ENCODE measurements around the gene TGIF1. TPM values are rescaled to one million over a fixed set of nuclear protein-coding genes. Genes with fewer than 3 reads are reported as not detected.
"Not testable (repeated sequence)": the region's sequence is repeated elsewhere in the genome, so short reads cannot be mapped to it uniquely, and the experiment has no call there.

TGIF1 gene
- total RNA-seq, 4 donors from 2014 or later: 64.5 to 123 (median 88.7) TPM

DNA sequence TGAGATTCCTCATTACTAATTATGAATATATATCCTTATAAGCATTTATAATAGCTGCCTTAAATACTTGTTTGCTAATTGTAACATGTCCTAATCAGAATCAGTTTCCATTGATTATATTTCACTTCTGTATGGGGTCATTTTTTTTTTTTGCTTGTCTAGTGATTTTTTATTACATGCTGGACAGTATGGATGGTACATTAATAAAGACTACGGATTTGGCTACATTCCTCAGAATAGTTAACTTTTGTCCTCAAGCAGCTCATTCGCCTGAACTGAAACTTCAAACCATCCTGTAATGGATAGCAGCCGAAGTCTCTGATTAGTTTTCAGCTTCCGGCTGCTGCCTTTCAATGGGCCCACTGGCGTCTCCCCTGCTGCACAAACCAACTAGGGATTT is 11.7 kb downstream of the TGIF1 start:
- ATAC-seq (ENCODE audit: low FRiP score) (no peak), DNase-seq (ENCODE audit: low spot score) (no peak)
- TF ChIP-seq, protein P1, sequence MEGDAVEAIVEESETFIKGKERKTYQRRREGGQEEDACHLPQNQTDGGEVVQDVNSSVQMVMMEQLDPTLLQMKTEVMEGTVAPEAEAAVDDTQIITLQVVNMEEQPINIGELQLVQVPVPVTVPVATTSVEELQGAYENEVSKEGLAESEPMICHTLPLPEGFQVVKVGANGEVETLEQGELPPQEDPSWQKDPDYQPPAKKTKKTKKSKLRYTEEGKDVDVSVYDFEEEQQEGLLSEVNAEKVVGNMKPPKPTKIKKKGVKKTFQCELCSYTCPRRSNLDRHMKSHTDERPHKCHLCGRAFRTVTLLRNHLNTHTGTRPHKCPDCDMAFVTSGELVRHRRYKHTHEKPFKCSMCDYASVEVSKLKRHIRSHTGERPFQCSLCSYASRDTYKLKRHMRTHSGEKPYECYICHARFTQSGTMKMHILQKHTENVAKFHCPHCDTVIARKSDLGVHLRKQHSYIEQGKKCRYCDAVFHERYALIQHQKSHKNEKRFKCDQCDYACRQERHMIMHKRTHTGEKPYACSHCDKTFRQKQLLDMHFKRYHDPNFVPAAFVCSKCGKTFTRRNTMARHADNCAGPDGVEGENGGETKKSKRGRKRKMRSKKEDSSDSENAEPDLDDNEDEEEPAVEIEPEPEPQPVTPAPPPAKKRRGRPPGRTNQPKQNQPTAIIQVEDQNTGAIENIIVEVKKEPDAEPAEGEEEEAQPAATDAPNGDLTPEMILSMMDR (IDR thresholded peaks at IDR 0.05): no peak

DNA sequence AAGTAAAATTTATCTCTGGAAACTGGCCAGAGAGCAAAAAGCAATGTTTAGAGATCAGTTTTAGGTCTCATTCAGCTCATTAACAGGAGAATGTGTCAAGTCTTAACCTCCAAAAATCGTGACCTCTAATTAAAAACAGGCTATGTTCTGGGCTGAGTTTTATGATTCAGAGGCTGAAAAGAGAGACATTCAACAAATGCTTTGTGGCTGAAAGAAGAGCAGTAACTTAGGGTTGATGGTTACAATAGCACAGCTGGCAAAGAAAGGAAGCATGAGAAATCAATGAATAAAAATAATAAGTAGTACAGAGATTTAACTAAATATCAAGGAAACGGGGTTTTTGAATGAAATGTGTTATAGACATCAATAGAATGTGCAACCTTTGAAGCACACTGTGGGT is 13.1 kb downstream of the TGIF1 start:
- ATAC-seq (ENCODE audit: low FRiP score): no peak
- DNase-seq (ENCODE audit: low spot score): no peak
- TF ChIP-seq, protein P1 (IDR thresholded peaks at IDR 0.05): no peak

DNA sequence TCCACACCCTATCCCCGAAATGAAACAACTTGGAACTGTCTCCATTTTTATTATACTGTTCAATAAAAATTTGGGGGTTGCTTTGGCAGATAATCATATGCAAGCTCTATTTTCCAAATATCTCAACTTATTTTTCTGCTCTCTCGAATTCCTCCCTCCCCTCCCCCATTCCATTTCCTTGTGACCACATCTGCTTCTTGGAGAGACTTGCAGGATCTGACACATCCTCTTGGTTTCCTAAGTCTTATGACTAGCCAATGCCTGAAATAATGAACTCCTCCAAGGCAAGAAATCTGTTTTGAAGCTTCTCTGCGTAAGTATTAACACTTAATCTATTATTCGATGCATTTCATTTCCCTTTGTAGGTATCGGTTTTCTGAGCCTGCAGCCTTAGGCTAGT is 16.1 kb downstream of the TGIF1 start:
- no peak for DNase-seq (ENCODE audit: low spot score)

DNA sequence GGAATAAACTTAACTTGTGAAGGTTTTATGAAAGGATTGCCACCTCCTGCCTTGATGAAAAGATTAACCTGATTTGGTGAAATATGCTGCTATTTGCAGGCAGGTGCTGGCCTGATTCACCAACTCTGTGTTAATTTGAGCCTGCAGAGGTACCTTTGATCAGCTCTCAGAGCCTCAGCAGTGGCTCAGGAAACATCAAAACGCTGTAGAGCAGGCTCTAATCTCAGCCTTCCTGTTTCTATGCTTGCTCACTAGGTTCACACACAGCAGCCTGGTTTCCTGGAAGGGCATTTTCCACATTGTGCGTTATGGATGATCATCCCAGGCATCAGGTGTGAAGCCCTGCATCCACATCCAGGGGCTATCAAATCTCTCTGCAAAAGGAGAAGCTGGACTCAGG is 16.9 kb downstream of the TGIF1 start:
- no peak for DNase-seq (ENCODE audit: low spot score)
- no peak for ATAC-seq (ENCODE audit: low FRiP score)
- TF ChIP-seq, protein P1 (IDR thresholded peaks at IDR 0.05): no peak

More for the DNA sequence above, 16.1 kb downstream of the TGIF1 start:
- ATAC-seq (ENCODE audit: low FRiP score): no peak
- TF ChIP-seq, protein P1 (IDR thresholded peaks at IDR 0.05): no peak

GRCh38 chr18:3468066-3468705 is 18.2 kb downstream of the TGIF1 start:
- TF ChIP-seq, protein P1 (IDR thresholded peaks at IDR 0.05): no peak
- ATAC-seq (ENCODE audit: low FRiP score) (no peak), DNase-seq (ENCODE audit: low spot score) (no peak)

DNA sequence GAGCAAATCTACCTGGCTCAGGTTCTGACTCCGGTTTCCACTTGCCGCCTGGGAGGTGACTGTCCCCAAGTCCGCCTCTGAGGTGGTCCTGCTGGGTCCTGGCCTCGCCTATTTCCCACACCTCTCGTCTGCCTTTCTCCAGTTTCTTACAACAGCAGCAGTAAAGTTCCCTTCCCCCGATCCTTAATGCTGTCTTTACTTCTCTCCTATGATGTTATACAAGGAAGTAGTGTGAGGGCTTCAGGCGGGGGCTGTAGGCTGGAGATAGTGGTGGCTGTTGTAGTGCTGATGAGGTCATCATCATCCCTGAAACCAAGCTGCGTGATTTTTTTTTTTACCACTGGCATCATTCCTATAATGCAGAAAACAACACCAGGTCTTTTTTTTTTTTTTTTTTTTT is 18.9 kb downstream of the TGIF1 start:
- DNase-seq (ENCODE audit: low spot score): no peak
- ATAC-seq (ENCODE audit: low FRiP score): no peak
- TF ChIP-seq, protein P1 (IDR thresholded peaks at IDR 0.05): no peak

DNA sequence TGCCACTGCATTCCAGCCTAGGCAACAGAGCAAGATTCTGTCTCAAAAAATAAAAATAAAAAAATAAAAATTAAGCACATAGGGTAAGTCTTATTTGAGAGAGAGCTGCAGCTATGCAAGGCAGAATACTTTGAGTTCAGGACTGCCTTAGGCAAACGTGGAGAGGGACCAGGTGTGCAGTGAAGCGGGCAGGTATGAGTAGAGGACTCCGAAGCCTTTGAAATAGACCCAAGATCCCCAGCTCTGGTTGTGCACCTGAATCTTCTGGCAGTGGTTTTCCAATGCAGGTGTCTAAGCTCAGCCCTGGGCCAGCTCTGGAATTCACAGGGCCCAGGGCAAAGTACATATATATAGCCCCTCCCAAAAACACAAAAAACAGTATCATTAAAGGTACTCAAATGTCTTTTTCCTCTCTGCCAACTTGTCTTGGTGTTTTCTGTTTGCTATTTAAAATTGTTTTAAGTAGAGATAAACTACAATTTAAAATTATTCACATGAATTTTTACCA is 21.2 kb downstream of the TGIF1 start:
- TF ChIP-seq, protein P1 (IDR thresholded peaks at IDR 0.05): no peak
- DNase-seq (ENCODE audit: low spot score) (no peak), ATAC-seq (ENCODE audit: low FRiP score) (no peak)

GRCh38 chr18:3472121-3472520 is 22.1 kb downstream of the TGIF1 start:
- not testable (repeated sequence) for ATAC-seq (ENCODE audit: low FRiP score); DNase-seq (ENCODE audit: low spot score)

Data from omental fat pad (tissue), 4 donors.